ENCODE results near the gene IL17RA. TPM values are rescaled to one million over a fixed set of nuclear protein-coding genes. Genes with fewer than 3 reads are reported as not detected.
"Not testable (repeated sequence)": the region's sequence is repeated elsewhere in the genome, so short reads cannot be mapped to it uniquely, and the experiment has no call there.

Gene IL17RA
- total RNA-seq, 1 donor from 2014 or later, result 15.4 TPM

- DNase-seq (ENCODE audit: low spot score), result no peak
Observed at GRCh38 chr22:17120711-17121232, 36.0 kb downstream of the IL17RA start.

- DNase-seq (ENCODE audit: low spot score), result peak; percentile 57
Observed at GRCh38 chr22:17121233-17122195, 36.7 kb downstream of the IL17RA start, which contains the start of gene TMEM121B. Gene TMEM121B, minus strand, starts transcription at chr22:17121360. Its CDS starts 233 bp downstream, at chr22:17121127.

- DNase-seq (ENCODE audit: low spot score), result no peak
Observed at GRCh38 chr22:17130199-17130598, 45.4 kb downstream of the IL17RA start.

- no peak for DNase-seq (ENCODE audit: low spot score)
Observed at GRCh38 chr22:17131686-17132085, 46.9 kb downstream of the IL17RA start.

- no peak for DNase-seq (ENCODE audit: low spot score)
Observed at GRCh38 chr22:17132112-17132511, 47.3 kb downstream of the IL17RA start.

GRCh38 chr22:17133137-17133536, 48.3 kb downstream of the IL17RA start:
- DNase-seq (ENCODE audit: low spot score), result no peak

GRCh38 chr22:17135153-17135760, 50.5 kb downstream of the IL17RA start:
- DNase-seq (ENCODE audit: low spot score), result no peak

- DNase-seq (ENCODE audit: low spot score), result no peak
Observed at GRCh38 chr22:17137170-17137569, 52.4 kb downstream of the IL17RA start.

GRCh38 chr22:17137861-17138425, 53.1 kb downstream of the IL17RA start:
- DNase-seq (ENCODE audit: low spot score), result no peak

- no peak for DNase-seq (ENCODE audit: low spot score)
Observed at GRCh38 chr22:17138513-17138912, 53.7 kb downstream of the IL17RA start.

GRCh38 chr22:17140022-17140421, 55.2 kb downstream of the IL17RA start:
- no peak for DNase-seq (ENCODE audit: low spot score)

- no peak for DNase-seq (ENCODE audit: low spot score)
Observed at GRCh38 chr22:17140826-17141766, 56.3 kb downstream of the IL17RA start.

GRCh38 chr22:17143101-17143500, 58.3 kb downstream of the IL17RA start:
- no peak for DNase-seq (ENCODE audit: low spot score)

GRCh38 chr22:17143826-17144225, 59.0 kb downstream of the IL17RA start:
- no peak for DNase-seq (ENCODE audit: low spot score)

GRCh38 chr22:17145021-17145680, 60.4 kb downstream of the IL17RA start:
- no peak for DNase-seq (ENCODE audit: low spot score)

GRCh38 chr22:17147458-17147857, 62.7 kb downstream of the IL17RA start:
- not testable (repeated sequence) for DNase-seq (ENCODE audit: low spot score)

GRCh38 chr22:17149076-17149815, 64.4 kb downstream of the IL17RA start:
- DNase-seq (ENCODE audit: low spot score), result no peak

- DNase-seq (ENCODE audit: low spot score), result no peak
Observed at GRCh38 chr22:17152340-17152739, 67.5 kb downstream of the IL17RA start.

GRCh38 chr22:17152971-17153370, 68.2 kb downstream of the IL17RA start:
- DNase-seq (ENCODE audit: low spot score), result no peak

GRCh38 chr22:17155941-17156340, 71.1 kb downstream of the IL17RA start:
- no peak for DNase-seq (ENCODE audit: low spot score)

Measured in ureter (tissue), 1 donor.